SK-N-MC (cell line): Measurements from ENCODE around the gene ADH4.
"Not testable (repeated sequence)": the region's sequence is repeated elsewhere in the genome, so short reads cannot be mapped to it uniquely, and the experiment has no call there.

Experiments
- DNase-seq: peaks from one replicate; pipeline ENCODE4 v3.0.0-alpha.2; 2011; ENCODE audit warnings: low read depth, low spot score
- H3K27ac ChIP-seq: fragments of 200-600 bp; sonication (generic); 2 replicates; pipeline ENCODE4 v1.5.1; 2016; ENCODE audit warnings: mixed run types
- H3K36me3 ChIP-seq: fragments of 200-600 bp; sonication (generic); 2 replicates; pipeline ENCODE4 v1.6.1; 2017; ENCODE audit warnings: antibody characterized with exemption, low read length, mixed read lengths; ENCODE audit not compliant: insufficient read depth
- H3K4me3 ChIP-seq: fragments of 200-600 bp; sonication (generic); 2 replicates; pipeline ENCODE4 v1.5.1; 2016
- H3K9ac ChIP-seq: fragments of 200-600 bp; sonication (generic); 2 replicates; pipeline ENCODE4 v1.8.0; 2017; ENCODE audit warnings: mixed run types, mixed read lengths; ENCODE audit not compliant: insufficient read length
- H3K9me3 ChIP-seq: fragments of 200-600 bp; sonication (generic); 2 replicates; pipeline ENCODE4 v1.6.1; 2017; ENCODE audit warnings: low read depth, mild to moderate bottlenecking, antibody characterized with exemption, low read length, moderate library complexity, mixed read lengths
- EZH2 ChIP-seq: fragments of 200-600 bp; sonication (generic); IDR thresholded peaks from one replicate; pipeline ENCODE4 v1.6.1; 2017; ENCODE audit warnings: antibody characterized with exemption
- FOXP2 ChIP-seq: optimal IDR thresholded peaks from 2 replicates; pipeline ENCODE3; 2011; ENCODE audit warnings: mild to moderate bottlenecking, moderate library complexity; ENCODE audit not compliant: insufficient read depth; ENCODE audit errors: extremely low read length, control extremely low read depth
- POLR2AphosphoS5 ChIP-seq: IDR thresholded peaks from 2 replicates; pipeline ENCODE4 v1.6.1; 2012; ENCODE audit warnings: mild to moderate bottlenecking, low read depth, low read length, borderline replicate concordance

Gene ADH4

DNA sequence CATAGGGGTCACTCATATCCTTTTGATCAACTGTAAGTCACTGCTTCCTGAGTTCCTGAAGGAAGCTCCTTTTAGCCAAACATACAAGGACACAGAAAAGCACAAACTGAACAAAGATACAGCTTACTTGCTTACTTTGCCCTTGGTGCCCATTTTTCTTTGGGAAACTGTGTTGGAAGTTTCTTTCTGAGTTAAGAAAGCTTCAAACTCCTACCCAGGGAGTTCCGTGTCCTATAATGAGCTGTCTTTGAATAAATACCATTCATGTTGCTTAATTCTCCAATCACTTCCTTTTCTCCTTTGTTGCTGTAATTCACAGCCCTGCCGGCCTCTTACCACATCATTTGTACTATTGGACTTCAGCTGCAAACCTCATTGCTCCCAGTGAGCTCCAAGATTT is at the start of gene ADH4:
TSS of gene ADH4 (minus strand) at position 228 of the 400 bp plus-strand sequence. CDS start at position 153, 75 bp downstream.
- H3K27ac ChIP-seq, result no peak within 1 kb of the TSS
- H3K9ac ChIP-seq, result no peak within 1 kb of the TSS
- no peaks in the 10 kb centered on the region for H3K9me3 ChIP-seq
- H3K36me3 ChIP-seq, result no peaks in the 10 kb centered on the region
- TF ChIP-seq EZH2 (no peak), FOXP2 (no peak), POLR2AphosphoS5 (no peak)
- no peak for DNase-seq
- no peak within 1 kb of the TSS for H3K4me3 ChIP-seq

DNA sequence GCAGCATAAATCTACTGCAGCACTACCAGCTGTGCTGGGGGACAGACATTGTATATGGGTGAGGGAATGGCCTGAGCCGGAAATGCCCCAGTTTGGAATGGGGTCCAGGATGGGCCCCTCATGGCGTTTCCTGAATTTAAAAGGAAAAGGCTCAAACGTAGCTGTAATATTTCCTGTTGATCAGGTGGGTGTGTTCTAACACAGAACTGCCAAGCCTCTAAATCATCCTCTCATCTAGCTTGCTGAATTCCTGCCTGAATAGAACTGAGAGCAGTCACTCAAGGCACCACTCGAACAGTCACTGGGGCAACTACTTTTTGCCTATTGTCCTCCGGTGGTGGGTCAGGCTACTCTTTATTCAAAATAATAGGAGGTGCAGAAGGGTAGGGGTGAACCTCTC is 46.2 kb upstream of the ADH4 start:
- Histone ChIP-seq H3K9ac (no peak overlapping the region), H3K27ac (no peak overlapping the region), H3K36me3 (no peaks in the 10 kb centered on the region), H3K4me3 (no peak overlapping the region), H3K9me3 (no peaks in the 10 kb centered on the region)
- TF ChIP-seq EZH2, result no peak
- TF ChIP-seq FOXP2, result no peak
- TF ChIP-seq POLR2AphosphoS5, result no peak
- no peak for DNase-seq

DNA sequence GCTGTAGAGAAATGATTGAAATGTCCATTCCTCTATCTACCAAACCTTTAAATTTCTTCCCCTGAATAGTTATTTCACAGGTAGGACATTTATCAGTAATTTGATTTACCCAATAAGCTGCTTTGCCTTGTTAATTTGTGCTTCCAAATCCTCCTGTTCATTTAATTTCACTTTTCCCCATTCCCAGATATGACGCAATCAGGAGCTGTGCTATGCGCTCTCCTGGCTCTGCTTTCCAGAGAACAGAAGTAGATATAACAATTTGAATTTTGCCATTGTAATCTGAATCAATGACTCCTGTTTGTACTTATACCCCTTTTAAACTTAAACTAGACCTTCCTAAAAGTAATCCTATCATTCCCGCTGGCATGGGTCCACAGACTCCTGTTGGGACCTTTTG is 45.8 kb upstream of the ADH4 start:
- H3K4me3 ChIP-seq, H3K9ac ChIP-seq, H3K36me3 ChIP-seq, H3K9me3 ChIP-seq, DNase-seq, H3K27ac ChIP-seq: not testable (repeated sequence)

DNA sequence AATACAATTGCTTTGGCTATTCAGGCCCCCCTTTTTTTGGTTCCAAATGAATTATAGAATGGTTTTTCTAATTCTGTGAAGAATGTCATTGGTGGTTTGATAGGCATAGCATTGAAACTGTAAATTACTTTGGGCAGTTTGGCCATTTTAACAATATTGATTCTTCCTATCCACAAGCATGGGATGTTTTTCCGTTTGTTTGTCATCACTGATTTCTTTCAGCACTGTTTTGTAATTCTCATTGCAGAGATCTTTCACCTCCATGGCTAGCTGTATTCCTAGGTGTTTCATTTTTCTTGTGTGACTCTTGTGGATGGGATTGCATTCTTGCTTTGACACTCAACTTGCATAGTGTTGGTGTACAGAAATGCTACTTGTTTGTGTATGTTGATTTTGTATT is 41.9 kb upstream of the ADH4 start:
- DNase-seq, result no peak
- Histone ChIP-seq H3K27ac (no peak overlapping the region), H3K9ac (no peak overlapping the region), H3K4me3 (no peak overlapping the region), H3K36me3 (no peaks in the 10 kb centered on the region), H3K9me3 (no peaks in the 10 kb centered on the region)
- TF ChIP-seq EZH2 (no peak), FOXP2 (no peak)

DNA sequence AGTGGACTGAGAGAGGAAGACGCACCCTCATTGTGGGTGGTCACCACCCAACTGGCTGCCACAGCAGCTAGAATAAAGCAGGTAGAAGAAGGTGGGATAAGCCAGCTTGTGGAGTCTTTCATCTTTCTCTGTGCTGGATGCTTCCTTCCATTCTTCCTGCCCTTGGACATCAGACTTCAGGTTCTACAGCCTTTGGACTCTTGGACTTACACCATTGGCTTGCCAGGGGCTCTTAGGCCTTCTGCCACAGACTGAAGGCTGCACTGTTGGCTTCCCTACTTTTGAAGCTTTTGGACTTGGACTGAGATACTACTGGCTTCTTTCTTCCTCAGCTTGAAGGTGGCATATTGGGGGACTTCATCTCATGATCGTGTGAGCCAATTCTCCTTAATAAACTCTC is 41.5 kb upstream of the ADH4 start:
- no peaks in the 10 kb centered on the region for H3K9me3 ChIP-seq
- DNase-seq, result no peak
- TF ChIP-seq EZH2, result no peak
- TF ChIP-seq FOXP2, result no peak
- TF ChIP-seq POLR2AphosphoS5, result no peak
- H3K4me3 ChIP-seq, result no peak overlapping the region
- H3K27ac ChIP-seq, result no peak overlapping the region
- no peak overlapping the region for H3K9ac ChIP-seq
- no peaks in the 10 kb centered on the region for H3K36me3 ChIP-seq

DNA sequence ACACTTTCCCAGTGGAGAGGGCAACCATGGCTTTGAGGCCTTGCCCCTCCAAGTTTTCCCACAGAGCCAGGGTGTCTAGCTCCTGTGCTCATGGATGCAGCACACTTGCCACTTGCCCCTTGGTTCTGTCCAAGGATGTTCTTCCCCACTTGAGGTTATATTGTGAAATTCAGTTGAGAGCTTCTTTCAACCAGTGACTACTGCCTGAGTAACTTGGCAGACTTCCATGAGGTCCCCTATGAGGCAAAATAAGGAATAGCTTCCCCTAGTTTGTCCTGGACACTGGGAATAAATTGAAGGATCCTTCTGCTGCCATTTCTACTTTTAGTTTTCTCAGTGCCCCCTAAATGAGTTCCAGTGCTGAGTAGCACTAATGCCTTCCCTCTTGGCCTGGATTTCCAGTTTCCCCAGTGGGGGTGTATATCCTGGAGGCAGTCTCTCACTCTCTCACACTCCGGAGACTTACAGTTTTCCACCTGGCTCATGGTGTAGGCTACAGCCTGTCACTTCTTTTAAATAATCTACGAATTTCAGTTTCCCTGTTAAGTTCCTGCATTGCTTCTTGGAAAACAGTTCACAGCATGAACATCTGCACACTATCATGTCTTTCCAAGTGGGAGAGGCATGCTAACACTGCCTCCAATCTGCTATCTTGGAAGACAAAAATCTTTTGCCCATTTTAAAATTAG is 36.4 kb upstream of the ADH4 start:
- no peak for DNase-seq
- no peak overlapping the region for H3K4me3 ChIP-seq
- no peak overlapping the region for H3K27ac ChIP-seq
- TF ChIP-seq FOXP2 (no peak), POLR2AphosphoS5 (no peak), EZH2 (no peak)
- H3K36me3 ChIP-seq, result no peaks in the 10 kb centered on the region
- no peaks in the 10 kb centered on the region for H3K9me3 ChIP-seq
- H3K9ac ChIP-seq, result no peak overlapping the region

DNA sequence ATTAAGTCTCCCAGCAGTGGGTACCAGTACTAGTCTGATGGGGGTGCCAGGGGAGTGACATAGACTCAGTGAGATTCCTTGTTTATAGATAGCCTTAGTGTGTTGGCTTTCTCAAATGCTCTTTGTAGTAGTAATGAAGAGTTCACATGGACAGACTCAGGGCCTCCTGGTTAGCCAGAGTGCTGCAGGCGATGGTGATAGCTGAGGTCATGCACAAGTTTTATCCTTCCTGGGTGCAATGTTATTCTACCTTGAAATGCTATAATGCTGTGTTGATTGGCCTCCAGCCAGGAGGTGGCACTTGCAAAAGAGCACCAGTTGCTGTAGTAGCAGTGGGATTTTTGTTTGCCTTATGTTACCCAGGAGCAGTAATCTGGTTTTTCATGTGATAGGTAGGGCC is 35.5 kb upstream of the ADH4 start:
- H3K36me3 ChIP-seq, result no peaks in the 10 kb centered on the region
- no peak overlapping the region for H3K27ac ChIP-seq
- no peak for DNase-seq
- no peak overlapping the region for H3K9ac ChIP-seq
- H3K9me3 ChIP-seq, result no peaks in the 10 kb centered on the region
- no peak overlapping the region for H3K4me3 ChIP-seq
- TF ChIP-seq EZH2 (no peak), FOXP2 (no peak), POLR2AphosphoS5 (no peak)

DNA sequence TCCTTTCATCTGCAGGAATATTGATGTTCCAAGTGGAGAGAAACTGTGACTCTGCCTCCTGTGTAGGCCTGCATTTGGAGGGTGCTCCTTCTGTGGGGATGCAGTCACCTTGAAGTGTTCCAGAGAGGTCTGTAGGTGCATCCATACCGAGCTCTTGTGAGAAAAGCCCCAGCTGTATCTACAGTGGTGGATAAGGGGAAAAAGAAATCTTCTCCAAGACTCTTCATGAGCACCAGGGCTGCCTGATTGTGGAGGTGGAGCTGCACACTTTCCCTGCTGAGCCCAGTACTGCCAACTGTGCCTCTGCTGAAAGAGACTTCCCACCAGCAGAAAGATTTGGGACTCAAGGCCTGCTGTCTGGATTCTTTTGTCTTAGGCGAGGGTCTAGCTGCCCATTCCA is 35.1 kb upstream of the ADH4 start:
- no peak for DNase-seq
- no peak overlapping the region for H3K9ac ChIP-seq
- H3K27ac ChIP-seq, result no peak overlapping the region
- H3K9me3 ChIP-seq, result no peaks in the 10 kb centered on the region
- TF ChIP-seq EZH2 (no peak), FOXP2 (no peak), POLR2AphosphoS5 (no peak)
- no peaks in the 10 kb centered on the region for H3K36me3 ChIP-seq
- no peak overlapping the region for H3K4me3 ChIP-seq

DNA sequence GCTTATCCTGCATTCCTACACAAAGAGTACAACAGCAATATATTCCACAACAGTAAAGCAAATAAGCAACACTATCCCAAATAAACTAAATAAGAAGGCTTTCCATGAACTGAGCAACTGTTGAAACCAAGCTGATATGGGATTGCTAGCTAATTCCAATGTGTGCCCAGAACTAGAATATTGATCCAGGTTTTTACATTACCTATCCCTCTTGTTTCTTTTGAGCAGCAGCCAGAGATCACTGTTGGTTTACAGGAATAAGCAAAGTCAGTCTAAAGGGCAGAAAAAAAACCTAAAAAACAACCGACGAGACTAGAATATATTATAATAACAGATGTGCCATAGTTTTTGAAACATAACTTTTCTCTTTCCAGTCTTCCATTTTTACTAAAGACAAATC is 22.4 kb upstream of the ADH4 start:
- TF ChIP-seq EZH2, result no peak
- no peak for DNase-seq
- Histone ChIP-seq H3K4me3 (no peak overlapping the region), H3K9me3 (no peaks in the 10 kb centered on the region), H3K36me3 (no peaks in the 10 kb centered on the region), H3K9ac (no peak overlapping the region), H3K27ac (no peak overlapping the region)
